HG02759 (cell line): ENCODE measurements around the gene DCAF12.

Experiments
- ATAC-seq: cut with Tn5 transposase; IDR thresholded peaks from one replicate; pipeline ENCODE4 v1.9.1; 2021; ENCODE audit warnings: mild to moderate bottlenecking, moderate library complexity; ENCODE audit not compliant: unreplicated experiment

The DCAF12 gene

DNA sequence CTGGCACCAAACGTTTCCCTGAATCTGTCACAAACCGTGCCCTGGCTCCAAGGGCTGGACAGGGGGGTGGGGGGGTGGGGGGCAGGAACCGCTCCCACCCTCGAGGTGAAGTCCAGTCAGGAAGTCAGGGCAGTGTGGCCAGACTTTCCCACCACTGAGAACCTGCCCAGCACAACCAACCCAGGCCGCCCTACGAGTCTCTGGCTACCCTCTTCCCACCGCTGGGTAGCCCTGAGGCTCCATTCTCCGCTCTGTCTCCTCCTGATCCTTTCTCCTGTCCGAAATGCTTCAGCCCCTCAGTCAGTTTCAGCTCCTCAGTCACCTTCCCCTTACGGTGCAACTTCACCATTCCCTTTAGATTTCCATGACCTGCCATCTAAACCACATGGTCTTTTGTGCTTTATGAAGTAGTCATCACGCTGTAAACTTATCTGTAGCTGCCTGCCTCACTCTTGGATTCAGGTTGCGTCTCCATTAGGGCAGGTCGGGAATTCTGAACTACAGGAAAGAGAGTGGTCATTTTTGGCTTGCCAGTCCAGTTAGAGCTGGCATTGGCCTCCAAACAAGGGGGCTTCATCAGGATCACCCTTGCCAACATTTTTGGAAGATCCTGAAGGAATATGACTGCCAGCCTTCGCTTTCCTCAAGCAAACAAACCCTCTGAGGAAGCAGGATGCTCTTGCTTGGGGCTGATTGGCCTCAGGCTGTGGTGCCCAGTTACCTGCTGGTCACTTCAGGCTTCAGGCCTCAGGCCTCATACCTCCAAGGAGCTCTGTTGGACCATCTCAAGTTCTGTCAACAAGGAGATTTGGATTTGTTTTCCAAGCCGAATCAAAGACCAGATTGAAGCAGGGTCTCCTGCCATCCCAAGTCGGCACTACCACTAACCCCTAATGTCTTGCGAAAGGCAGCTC lies 794 bp upstream of the DCAF12 start:
- no peak for ATAC-seq

GRCh38 chr9:34125681-34126206 lies 754 bp downstream of the DCAF12 start:
- ATAC-seq = no peak

DNA sequence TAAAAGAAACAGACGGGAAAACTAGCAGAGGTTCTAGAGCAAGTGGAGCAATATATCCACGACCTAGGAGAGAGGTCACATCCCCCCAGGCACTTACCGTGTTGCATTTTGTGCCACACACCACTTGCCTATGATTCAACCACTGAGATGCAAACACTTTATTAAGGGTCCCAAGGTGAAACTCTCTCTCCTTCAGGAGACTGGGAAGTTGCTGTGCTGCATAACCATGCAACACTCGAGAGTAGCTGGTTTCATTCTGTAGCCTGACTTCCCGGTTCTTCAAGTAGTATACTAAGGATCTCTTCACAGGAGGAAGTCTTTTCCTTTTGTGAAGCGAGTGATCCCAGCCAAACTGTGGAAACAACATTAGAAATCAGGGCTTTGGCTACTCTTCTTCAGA lies 1.6 kb downstream of the DCAF12 start:
- ATAC-seq = no peak

GRCh38 chr9:34124099-34124498 lies 2.4 kb downstream of the DCAF12 start:
- no peak for ATAC-seq

DNA sequence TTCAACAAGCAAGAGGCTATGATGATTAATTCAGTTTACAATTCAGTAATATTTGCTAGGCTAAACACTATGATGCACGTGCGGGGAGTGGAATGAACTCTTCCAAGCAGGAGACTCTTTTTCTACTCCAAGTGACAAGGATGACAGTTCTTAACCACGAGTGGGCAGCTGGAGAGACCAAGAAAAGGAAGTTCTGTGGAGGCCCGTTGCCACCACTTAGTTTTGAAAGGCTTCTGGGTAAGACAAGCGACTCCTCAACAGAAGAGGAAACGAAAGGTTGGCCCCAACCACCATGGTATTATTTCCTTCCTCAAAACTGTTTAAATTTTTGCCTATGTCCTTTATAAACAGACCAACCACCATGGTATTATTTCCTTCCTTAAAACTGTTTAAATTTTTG lies 2.8 kb downstream of the DCAF12 start:
- peak; percentile 50 for ATAC-seq

GRCh38 chr9:34121996-34122395 lies 4.5 kb downstream of the DCAF12 start:
- no peak for ATAC-seq

- ATAC-seq = no peak
Observed at GRCh38 chr9:34119713-34120112, 6.8 kb downstream of the DCAF12 start.

DNA sequence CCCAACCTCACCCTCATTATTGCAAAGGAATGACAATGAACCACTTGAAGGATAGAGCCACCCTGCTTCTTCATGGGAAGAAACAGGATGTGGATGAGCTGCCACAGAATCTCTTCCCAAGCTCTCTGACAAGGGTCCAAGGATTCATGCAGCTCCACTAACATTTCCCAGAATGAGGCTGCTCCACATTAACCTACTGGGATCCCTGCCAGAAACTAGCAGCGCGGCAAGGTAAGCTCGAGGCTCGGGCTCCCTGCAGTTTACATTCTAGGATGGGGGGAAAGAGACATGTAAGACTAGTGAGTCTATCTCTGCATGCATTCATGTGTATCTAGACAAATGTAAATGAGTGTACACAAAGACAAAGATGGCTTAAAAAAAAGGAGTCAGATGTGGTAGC lies 12.1 kb downstream of the DCAF12 start:
- no peak for ATAC-seq

- ATAC-seq = no peak
Observed at GRCh38 chr9:34106110-34106509, 20.4 kb downstream of the DCAF12 start.

DNA sequence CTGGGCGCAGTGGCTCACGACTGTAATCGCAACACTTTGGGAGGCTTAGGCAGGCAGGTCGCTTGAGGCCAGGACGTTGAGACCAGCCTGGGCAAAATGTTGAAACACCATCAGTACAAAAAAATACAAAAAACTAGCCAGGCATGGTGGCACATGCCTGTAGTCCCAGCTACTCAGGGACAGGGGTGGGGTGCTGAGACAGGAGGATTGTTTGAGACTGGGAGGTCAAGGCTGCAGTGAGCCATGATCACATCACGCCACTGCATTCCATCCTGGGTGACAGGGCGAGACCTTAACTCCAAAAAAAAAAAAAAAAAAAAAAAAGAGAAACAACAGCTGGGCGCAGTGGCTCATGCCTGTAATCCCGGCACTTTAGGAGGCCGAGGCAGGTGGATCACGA lies 23.7 kb downstream of the DCAF12 start:
- ATAC-seq = no peak

- peak; percentile 62 for ATAC-seq
Observed at GRCh38 chr9:34098307-34098706, 28.2 kb downstream of the DCAF12 start.

- peak; percentile 84 for ATAC-seq
Observed at GRCh38 chr9:34097865-34098264, 28.6 kb downstream of the DCAF12 start.

DNA sequence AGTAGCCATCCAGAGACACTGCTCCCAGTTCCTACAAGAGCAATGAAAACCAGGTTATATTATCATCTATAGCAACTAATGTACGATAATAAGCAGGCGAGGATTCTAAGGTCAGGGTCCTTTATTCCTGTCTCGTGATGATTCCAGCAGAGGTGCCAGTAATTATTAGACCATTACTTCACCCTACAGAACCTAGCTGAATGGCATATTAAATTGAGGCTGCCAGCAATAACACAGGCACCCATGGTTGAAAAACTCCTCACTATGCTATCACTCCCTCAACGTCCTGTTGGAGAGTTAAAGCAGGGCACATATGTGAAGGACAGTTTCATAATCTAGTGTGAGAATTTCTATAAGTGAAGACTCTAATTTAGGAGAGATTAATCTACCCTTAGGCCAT lies 29.7 kb downstream of the DCAF12 start:
- no peak for ATAC-seq

- no peak for ATAC-seq
Observed at GRCh38 chr9:34093578-34093977, 32.9 kb downstream of the DCAF12 start.

DNA sequence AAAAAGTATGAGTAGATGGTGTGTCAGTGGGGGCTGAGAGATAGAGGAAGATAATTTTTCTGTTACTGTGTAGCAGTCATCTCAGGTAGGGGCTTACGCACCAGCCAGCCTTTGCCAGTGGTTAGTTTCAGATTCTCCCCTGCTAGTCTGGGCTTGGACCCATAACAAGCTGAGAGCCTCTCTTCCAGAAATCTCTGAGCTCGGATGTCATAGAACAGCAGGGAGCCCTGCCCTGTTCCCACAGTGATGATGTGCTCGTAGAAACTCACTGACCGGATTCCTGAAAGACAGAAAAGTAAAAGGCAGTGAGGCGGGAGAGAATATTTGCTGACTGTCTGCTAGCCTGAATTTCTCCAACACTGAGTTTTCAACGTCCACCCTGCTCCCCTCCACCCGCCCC lies 37.2 kb downstream of the DCAF12 start:
- no peak for ATAC-seq

DNA sequence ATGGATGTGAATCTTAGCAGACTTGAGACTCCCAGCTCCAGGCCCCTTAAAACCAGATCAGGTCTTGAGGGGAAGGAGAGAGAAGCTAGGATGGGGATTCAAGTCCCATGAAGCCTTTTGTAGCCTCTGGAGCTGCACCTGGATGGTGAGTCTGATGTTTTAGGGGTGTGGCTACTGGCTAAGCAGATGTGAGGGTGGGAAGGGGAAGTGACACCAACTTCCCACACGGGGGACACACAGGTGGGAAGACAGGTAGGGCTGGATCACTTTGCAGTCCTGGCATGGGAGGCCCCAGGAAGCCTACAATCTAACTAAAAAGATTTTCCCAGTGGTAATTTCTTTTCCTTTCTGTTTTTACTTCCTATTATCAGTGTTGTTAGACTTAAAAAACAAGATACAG lies 39.1 kb downstream of the DCAF12 start:
- ATAC-seq = no peak

- no peak for ATAC-seq
Observed at GRCh38 chr9:34086864-34087263, 39.6 kb downstream of the DCAF12 start.

DNA sequence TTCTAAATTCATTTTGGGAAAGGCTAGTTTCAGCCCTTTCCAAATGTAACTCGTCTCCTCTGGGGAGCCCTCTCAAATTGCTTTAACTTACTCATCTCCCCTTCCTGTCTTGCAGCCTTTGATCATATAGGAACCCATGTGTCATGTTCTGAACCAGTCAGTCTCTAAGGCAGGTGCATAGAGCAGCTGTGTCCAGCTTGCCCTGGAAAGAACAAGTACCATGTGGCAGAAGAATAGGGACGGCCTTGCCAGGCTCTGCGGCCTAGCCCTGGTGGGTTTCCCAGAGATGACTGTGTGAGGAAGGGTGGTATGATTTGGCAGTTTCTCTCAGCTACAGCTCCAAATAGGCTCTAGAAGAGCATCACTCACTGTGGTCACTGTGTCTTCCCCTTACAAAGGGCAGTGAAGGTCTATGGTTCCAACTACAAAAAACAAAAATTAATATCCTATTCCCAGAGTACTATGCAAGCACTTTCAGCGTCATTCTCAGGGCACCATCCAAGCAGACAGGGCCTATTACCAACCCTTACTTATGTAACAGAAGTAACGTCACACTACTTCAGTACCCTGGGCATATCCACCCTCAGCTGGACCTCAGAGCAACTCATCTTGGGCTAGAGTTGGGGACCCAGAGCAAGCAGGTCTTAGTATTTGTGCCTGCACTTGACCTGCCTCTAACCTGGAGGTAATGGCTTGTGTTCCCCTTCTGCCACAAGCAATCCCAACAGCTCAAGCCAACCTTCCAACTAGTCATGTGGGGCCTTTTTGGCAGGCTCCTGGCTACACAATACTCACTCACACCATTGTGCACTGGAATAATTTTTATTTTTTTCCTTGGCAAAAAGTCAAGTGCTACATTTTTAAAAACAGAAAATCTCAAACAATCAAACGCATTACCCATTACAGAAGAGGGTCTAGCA lies 40.7 kb downstream of the DCAF12 start:
- no peak for ATAC-seq

- ATAC-seq = no peak
Observed at GRCh38 chr9:34084562-34084961, 41.9 kb downstream of the DCAF12 start.

- ATAC-seq = no peak
Observed at GRCh38 chr9:34079181-34079580, 47.3 kb downstream of the DCAF12 start.

DNA sequence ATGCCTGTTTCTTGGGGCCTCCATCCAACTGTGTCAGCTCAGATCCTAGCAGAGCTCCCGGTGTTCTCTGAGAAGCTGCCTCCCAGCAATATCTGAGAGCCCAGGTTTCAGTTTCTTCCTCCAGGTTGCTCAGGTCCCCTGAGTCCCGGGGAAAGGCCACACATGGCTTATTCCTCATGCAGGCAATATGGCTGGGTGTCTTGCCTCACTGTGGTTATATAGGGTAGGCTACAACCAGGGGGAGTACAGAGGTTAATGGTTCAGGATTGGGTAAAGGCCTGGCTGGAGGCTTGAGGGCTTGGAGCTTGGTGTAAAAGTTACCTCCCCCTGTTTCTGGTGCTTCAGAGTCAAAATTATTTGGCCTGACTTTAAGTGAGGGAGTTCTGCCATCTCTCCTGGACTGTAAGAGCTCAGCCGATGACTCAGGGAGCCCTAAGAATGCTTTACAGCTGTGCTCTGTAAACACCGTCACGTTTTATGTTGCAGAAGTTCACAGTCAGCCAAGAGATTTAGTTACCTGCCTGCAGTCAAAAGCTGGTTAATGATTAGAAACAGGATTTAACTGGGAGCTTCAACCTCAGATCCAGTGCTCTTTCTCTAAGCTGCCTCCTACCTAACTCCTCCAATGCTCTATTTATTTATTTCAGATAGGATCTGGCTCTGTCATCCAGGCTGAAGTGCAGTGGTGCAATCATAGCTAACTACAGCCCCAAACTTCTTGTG lies 53.5 kb downstream of the DCAF12 start:
- no peak for ATAC-seq
